ENCODE results near the gene TRPM5. TPM values are rescaled to one million over a fixed set of nuclear protein-coding genes. Genes with fewer than 3 reads are reported as not detected.

TRPM5 gene
- polyA plus RNA-seq, 12 donors, result 0.03 to 0.08 (median 0.05) TPM; not detected in 7

DNA sequence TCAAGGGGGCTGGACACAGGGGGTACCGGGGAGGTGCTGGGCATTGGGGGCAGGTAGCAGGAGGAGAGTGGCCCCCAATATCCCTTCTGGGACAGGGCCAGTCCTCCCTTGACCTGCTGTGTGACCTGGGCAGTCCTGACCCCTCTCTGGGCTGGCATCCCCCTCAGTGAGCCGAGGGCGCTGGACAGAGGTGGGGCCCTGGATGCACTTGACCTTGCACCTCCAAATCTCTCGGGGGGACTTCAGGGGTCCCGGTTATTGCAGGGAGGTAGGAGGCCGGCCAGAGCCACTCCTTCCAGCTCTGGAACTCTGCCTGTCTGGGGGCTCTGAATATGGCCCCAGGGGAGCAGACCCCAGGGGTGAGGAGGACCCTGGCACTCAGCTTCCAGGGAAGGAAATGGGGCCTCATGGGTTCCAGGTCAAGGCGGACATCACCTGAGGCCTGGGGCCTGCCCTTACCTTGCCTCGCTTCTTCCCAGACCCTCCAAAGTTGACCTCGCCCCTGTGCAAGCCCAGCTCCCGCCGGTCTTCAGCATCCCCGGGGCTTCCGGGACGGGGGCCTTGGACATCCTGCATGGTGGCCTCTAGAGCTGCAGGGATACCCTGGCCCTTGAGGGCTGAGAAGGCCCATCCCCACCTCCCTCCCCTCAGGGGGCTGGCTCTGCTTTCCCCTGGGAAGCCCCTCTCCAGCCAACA is 21.7 kb downstream of the TRPM5 start:
- no peak for DNase-seq

DNA sequence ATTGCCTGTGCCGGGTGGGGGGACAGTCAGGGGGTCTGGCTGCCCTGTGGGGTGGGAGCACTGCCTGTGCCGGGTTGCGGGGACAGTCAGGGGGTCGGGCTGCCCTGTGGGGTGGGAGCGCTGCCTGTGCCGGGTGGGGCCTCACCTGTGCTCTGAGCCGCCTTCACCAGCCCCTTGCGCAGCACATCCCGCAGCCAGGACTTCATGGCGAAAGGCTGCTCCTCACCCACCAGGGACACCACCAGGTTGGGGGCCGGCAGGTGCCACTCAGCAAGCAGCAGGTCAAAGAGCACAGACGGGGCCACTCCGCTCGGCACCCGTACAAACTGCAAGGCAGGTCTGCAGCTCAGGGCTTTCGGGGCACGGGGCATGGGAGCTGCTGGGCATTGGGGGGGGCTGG is 22.3 kb downstream of the TRPM5 start:
- no peak for DNase-seq

DNA sequence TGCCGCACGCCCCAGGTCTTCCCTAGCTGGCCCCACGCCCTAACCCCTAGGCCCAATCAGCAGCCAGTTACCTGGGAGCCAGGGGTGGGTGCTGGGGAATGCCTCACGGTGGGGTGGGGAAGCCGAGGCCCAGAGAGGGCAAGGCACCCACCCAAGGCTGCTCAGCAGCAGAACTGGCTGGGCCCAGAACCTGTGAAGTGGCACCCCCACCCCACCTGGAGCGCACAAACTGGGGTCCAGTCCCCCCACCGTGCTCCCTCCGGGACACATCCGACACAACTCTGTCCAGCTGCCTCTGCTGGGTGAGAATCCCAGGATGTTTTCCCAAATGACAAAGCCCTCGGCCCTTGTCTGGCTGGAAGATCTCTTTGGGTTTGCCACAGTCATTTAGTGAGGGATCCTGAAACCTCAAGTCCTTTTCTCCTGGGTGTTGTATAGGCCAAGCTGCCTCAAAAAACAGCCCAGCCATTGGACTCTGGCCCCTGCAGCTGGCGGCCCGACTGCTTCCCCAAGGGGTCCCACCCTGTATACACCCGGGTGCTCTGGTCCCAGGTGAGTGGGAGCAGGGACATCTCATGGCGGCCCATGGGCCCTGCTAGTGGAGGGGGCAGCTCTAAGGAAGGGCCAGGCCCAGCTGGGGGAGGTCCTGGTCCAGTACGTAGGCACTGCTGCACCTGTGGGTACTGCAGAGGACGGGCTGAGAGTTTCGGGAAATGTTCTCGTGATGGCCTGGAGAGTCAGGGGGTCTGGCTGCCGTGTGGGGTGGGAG is 22.9 kb downstream of the TRPM5 start:
- DNase-seq, result no peak

DNA sequence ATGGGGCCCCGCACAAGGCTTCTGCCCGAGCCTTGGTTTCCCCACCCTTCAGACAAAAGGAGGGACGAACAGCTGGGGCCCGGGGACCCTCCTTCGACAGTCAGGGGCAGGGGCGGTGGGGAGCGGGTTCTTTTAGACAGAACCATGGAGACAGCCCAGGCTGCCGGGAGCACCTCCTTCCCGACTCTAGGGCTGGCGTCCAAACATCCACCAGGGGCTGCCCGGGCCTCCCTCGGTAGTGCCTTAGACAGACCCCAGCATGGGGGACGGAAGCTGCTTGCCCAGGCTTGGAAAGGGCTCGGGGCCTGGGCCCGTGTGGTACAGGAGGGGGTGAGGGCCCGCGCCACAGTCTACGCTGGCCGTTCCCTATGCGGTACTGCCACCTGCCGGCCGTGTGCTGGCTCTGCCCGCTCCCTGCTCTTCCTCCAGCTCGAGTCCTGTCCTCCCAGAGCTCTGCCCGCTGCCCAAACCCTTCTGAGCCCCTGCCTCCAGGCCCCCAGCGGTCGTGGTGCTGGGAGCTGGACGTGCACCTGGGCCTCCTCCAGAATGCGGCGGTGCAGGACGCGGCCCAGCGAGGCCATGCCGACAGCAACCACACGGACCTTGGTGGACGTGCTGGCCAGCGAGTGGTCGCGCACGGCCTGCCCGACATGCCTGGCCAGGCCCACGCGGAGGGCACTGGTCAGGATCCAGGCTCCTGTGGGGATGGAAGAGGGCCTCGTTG is 23.6 kb downstream of the TRPM5 start:
- DNase-seq, result peak; percentile 78

- DNase-seq, result peak; percentile 80
These were observed 24.4 kb downstream of the TRPM5 start for GRCh38 chr11:2419638-2420501.

GRCh38 chr11:2418693-2419360 is 25.5 kb downstream of the TRPM5 start:
- DNase-seq, result no peak

GRCh38 chr11:2417856-2418692 is 26.2 kb downstream of the TRPM5 start:
- no peak for DNase-seq

GRCh38 chr11:2416765-2417164 is 27.5 kb downstream of the TRPM5 start:
- DNase-seq, result no peak

- no peak for DNase-seq
These were observed 28.5 kb downstream of the TRPM5 start for GRCh38 chr11:2415601-2416380.

- no peak for DNase-seq
These were observed 29.1 kb downstream of the TRPM5 start for GRCh38 chr11:2415171-2415570.

- DNase-seq, result no peak
These were observed 29.7 kb downstream of the TRPM5 start for GRCh38 chr11:2414616-2415015.

GRCh38 chr11:2413742-2414579 is 30.4 kb downstream of the TRPM5 start:
- DNase-seq, result no peak

GRCh38 chr11:2412323-2412722 is 32.0 kb downstream of the TRPM5 start:
- DNase-seq, result no peak

- no peak for DNase-seq
These were observed 32.6 kb downstream of the TRPM5 start for GRCh38 chr11:2411446-2412305.

DNA sequence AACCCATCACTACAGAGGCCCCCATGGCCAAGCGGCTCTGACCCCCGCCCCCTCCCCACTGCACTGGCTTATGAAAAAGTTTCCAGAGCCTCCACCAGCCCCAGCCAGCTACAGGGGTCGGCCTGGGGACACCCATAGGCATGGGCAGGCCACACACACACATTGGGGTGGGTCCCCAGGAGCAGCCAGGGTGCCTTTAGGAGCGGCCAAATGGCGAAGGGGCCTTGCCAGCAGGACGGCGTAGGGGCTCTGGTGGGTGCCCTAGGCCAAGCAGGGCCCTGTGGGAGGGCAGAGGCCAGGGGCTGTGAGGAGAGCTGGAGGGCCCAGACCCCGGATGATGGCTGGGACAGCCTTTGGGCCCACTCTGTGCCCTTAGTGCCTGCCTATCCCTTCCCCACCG is 33.7 kb downstream of the TRPM5 start:
- DNase-seq, result no peak

GRCh38 chr11:2409611-2410468 is 34.5 kb downstream of the TRPM5 start:
- no peak for DNase-seq

All from muscle of arm (tissue), 12 donors.